ENCODE data around the gene MRPL53.

MRPL53 gene

DNA sequence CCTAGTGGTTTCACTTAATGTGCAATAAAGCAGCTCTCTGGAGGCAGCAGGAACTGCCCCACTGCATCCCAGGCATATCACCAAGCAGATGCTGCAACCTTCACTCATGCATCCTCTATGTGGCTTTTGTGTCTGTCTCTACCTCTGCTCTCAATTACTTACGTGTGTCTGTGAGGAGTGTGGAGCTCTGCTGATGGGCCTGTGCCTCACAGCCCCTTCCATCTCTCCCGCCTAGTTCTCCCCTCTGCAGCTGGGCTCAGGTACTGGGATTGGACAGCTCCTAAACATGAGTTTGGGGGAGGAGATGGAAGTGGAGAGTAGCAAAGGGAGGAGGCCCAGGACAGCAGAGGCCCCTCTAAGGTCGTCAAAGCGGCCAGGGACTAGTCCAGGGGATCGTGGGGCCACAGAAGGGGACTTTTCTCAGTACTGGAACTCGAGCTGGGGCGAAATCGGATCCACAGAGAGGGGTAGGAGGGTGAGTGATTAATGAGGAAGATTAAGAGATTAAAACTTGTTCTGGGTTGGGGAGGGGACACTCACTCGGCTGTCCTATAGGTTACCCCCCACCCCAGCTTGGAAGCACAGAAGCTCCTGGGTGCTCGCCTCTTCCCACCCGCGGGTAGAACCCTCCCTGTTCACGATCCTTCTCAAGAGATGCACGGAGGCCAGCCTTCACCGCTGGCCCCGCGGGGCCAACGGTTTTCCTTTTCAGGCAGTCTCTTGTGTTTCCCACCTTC, 29.0 kb upstream of the MRPL53 start:
- peaks cover 36% of the 10 kb centered on the region for H3K4me1 ChIP-seq (ENCODE audit: control insufficient read depth, insufficient read depth, low read length, unreplicated experiment)
- H3K4me3 ChIP-seq (ENCODE audit: low read depth, low read length): peak overlapping the region; percentile 76
- no peak overlapping the region for H2AFZ ChIP-seq (ENCODE audit: low read length, unreplicated experiment)
- H3K27ac ChIP-seq (ENCODE audit: low read depth, low read length): no peak overlapping the region
- H3K27me3 ChIP-seq (ENCODE audit: insufficient read depth, low read length): no peaks in the 10 kb centered on the region
- peaks cover 32% of the 10 kb centered on the region for H3K79me2 ChIP-seq (ENCODE audit: control insufficient read depth, insufficient read depth, low read length, unreplicated experiment)
- no peaks in the 10 kb centered on the region for H3K36me3 ChIP-seq (ENCODE audit: insufficient read depth, low read length)

DNA sequence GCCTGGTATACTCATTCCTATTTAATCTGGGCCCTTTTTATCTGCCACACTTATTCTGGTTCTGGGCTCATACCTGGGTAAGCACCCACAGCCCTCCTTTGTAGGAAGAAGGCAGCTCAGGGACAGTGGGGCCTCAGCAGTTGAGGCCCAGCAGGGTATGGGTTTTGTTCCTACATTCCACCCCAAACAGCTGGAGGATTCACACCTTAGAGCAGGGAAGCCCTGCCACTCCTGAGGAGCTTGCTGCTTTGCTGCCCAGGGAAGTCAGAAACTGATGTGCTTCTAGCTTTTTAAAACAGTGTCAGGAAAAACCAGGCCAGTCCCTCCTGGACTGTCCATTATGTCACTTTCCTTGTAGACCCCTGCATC, 28.1 kb upstream of the MRPL53 start:
- H3K4me3 ChIP-seq (ENCODE audit: low read depth, low read length): no peak overlapping the region
- H3K4me1 ChIP-seq (ENCODE audit: control insufficient read depth, insufficient read depth, low read length, unreplicated experiment): peaks cover 31% of the 10 kb centered on the region
- H3K36me3 ChIP-seq (ENCODE audit: insufficient read depth, low read length): no peaks in the 10 kb centered on the region
- no peak overlapping the region for H3K27ac ChIP-seq (ENCODE audit: low read depth, low read length)
- H3K79me2 ChIP-seq (ENCODE audit: control insufficient read depth, insufficient read depth, low read length, unreplicated experiment): peaks cover 26% of the 10 kb centered on the region
- no peaks in the 10 kb centered on the region for H3K27me3 ChIP-seq (ENCODE audit: insufficient read depth, low read length)
- no peak overlapping the region for H2AFZ ChIP-seq (ENCODE audit: low read length, unreplicated experiment)

DNA sequence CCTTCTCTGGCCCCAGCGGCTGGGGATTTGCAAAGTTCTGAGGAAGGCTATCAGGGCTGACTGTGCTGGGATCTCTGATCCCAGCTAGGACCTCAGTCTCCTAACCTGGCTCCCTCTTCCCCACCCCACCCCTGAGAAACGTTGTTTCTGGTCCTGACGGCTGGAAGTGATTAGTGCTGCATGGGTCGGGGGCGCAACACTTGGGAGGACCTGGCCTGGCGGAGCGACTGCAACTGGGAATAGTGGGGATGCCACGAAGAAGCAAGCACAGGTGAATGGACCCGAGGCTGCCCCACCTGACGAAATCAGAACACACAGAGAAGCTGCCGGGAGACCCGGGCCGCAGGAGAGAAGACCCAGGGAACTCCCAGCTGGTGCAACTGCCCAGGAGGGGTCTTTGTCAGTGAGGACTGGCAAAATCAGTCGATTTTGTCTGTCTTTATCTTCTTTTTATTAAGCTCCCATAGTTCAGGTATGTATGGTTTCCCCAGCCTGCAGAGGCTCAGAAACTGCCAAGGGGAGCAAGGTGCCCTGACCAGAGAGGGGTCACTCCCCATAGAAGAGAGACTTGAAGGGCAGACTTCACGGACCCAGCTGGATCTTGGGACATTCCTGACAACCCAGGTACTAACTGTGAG, 27.6 kb upstream of the MRPL53 start:
- peaks cover 26% of the 10 kb centered on the region for H3K4me1 ChIP-seq (ENCODE audit: control insufficient read depth, insufficient read depth, low read length, unreplicated experiment)
- H3K4me3 ChIP-seq (ENCODE audit: low read depth, low read length): peak overlapping the region; percentile 81

DNA sequence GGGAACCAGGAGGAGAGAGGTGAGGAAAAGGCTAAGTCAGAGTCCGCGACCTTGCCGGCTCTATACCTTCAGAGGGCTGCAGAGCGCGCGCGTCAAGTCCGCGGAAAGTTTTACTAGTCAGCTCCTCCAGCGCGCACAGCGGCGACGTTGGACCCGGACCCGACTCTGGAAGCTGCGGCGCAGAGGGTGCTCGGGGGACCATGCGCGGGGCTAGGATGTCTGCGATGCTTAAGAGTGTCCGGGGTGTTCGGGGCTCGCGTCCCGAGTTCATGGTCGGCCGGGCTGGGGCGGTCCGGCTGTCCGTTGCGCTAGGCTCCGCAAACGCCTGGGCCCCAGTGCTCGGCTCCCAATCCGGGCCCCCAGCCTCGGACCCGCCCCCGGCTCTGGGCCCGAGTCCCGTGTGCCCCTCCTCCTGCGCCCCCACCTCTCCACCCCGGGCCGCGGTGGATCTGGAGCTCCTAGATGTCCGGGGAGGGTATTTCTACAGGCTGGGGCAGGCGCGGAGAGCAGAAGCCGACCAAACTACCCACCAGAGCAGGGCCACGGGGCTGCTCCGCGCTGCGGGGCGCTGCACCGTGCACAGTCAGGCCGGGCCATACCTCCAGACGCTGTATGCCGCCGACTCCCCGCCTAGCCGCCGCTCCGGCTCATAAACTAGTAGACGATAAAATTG, 26.9 kb upstream of the MRPL53 start, which contains the start of gene LBX2:
Gene LBX2 (minus strand): TSS at position 337 of the 673 bp plus-strand sequence. CDS start 66 bp downstream, at position 271.
- Histone ChIP-seq H3K27ac (ENCODE audit: low read depth, low read length) (no peak within 1 kb of the TSS), H3K4me1 (ENCODE audit: control insufficient read depth, insufficient read depth, low read length, unreplicated experiment) (peaks cover 19% of the 10 kb centered on the region)

More for the DNA sequence above, 27.6 kb upstream of the MRPL53 start:
- Histone ChIP-seq H3K36me3 (ENCODE audit: insufficient read depth, low read length) (no peaks in the 10 kb centered on the region), H3K27ac (ENCODE audit: low read depth, low read length) (no peak overlapping the region), H3K79me2 (ENCODE audit: control insufficient read depth, insufficient read depth, low read length, unreplicated experiment) (peaks cover 21% of the 10 kb centered on the region), H2AFZ (ENCODE audit: low read length, unreplicated experiment) (no peak overlapping the region), H3K27me3 (ENCODE audit: insufficient read depth, low read length) (no peaks in the 10 kb centered on the region)

DNA sequence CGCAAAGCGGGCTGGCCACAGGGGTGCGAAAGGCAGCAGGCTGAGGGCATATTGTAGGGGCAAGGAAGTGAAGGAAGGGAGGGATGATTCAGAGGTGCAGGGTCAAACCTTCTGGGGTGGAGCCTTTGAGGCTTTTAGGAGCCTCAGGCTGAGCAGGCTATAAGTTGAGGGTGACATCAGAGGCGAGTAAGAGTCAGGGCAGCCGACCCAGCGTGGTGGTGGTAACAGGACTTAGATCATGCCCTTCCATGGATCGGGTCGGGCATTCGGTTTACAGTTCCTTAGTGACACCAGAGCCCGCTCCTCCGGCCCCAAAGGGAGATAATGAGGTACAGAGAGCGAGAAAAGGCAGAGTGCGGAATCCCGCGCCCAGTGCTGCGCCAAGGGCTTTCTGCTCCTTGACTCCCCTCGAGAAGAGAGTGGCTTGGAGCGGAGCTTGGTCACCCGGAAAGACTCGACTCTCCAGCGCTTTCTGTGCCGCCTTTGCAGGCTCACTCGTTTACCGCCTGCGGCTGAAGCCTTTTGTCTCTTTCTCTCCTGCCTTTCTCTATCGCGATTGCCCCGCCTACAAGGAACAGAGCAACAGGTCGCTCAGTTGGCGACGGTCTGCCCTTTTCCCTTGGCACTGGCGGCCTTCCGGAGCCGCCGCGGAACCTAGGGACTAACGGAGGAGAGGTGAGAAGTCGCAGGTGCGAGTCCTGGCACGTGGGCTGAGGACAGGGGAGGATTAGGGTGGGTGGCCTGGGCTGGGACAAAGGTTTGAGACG, 26.2 kb upstream of the MRPL53 start:
- Histone ChIP-seq H3K27ac (ENCODE audit: low read depth, low read length) (no peak overlapping the region), H3K36me3 (ENCODE audit: insufficient read depth, low read length) (no peaks in the 10 kb centered on the region), H3K79me2 (ENCODE audit: control insufficient read depth, insufficient read depth, low read length, unreplicated experiment) (peaks cover 8% of the 10 kb centered on the region), H3K4me1 (ENCODE audit: control insufficient read depth, insufficient read depth, low read length, unreplicated experiment) (peaks cover 16% of the 10 kb centered on the region), H3K27me3 (ENCODE audit: insufficient read depth, low read length) (no peaks in the 10 kb centered on the region), H3K4me3 (ENCODE audit: low read depth, low read length) (peak overlapping the region; percentile 81), H2AFZ (ENCODE audit: low read length, unreplicated experiment) (peak overlapping the region; percentile 42)

More for the DNA sequence above, 26.9 kb upstream of the MRPL53 start, which contains the start of gene LBX2:
- H2AFZ ChIP-seq (ENCODE audit: low read length, unreplicated experiment): peak within 1 kb of the TSS; percentile 42
- no peaks in the 10 kb centered on the region for H3K36me3 ChIP-seq (ENCODE audit: insufficient read depth, low read length)
- H3K79me2 ChIP-seq (ENCODE audit: control insufficient read depth, insufficient read depth, low read length, unreplicated experiment): peaks cover 15% of the 10 kb centered on the region
- peak within 1 kb of the TSS; percentile 81 for H3K4me3 ChIP-seq (ENCODE audit: low read depth, low read length)
- no peaks in the 10 kb centered on the region for H3K27me3 ChIP-seq (ENCODE audit: insufficient read depth, low read length)

DNA sequence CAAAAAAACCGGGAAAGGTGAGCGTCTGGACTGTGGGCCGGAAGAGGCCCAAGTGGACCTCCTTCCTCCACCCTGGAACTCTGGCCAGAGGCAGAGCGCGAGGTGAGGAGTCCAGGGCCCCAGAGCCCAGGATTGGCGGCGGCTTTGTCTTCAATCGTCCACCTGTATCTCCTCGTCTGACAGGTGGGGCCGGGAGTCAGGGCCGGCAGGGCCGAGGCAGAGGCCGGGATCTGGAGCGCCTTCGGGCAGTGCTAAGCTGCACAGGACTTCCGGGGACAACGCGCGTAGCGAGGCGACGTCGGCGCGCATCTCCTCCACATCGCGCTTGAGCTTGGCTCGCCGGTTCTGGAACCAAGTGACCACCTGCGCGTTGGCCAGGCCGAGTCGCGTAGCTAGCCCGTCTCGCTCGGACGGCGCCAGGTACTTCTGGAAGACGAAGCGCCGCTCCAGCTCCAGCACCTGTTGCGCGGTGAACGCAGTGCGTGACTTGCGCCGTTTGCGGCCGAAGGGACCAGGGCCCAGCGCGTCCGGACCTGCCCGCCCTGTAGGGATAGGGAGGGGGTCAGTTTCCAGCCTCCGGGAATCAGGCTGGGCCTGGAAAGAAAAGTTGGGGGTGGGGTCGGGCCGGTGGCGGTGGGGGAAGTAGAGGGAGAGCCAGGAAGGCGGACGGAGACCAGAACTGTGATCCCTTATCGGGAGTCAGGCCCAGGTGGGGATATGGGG, 25.5 kb upstream of the MRPL53 start:
- Histone ChIP-seq H3K4me1 (ENCODE audit: control insufficient read depth, insufficient read depth, low read length, unreplicated experiment) (peaks cover 23% of the 10 kb centered on the region), H2AFZ (ENCODE audit: low read length, unreplicated experiment) (no peak overlapping the region), H3K79me2 (ENCODE audit: control insufficient read depth, insufficient read depth, low read length, unreplicated experiment) (peaks cover 3% of the 10 kb centered on the region), H3K27me3 (ENCODE audit: insufficient read depth, low read length) (no peaks in the 10 kb centered on the region), H3K36me3 (ENCODE audit: insufficient read depth, low read length) (no peaks in the 10 kb centered on the region), H3K4me3 (ENCODE audit: low read depth, low read length) (peak overlapping the region; percentile 81), H3K27ac (ENCODE audit: low read depth, low read length) (no peak overlapping the region)

DNA sequence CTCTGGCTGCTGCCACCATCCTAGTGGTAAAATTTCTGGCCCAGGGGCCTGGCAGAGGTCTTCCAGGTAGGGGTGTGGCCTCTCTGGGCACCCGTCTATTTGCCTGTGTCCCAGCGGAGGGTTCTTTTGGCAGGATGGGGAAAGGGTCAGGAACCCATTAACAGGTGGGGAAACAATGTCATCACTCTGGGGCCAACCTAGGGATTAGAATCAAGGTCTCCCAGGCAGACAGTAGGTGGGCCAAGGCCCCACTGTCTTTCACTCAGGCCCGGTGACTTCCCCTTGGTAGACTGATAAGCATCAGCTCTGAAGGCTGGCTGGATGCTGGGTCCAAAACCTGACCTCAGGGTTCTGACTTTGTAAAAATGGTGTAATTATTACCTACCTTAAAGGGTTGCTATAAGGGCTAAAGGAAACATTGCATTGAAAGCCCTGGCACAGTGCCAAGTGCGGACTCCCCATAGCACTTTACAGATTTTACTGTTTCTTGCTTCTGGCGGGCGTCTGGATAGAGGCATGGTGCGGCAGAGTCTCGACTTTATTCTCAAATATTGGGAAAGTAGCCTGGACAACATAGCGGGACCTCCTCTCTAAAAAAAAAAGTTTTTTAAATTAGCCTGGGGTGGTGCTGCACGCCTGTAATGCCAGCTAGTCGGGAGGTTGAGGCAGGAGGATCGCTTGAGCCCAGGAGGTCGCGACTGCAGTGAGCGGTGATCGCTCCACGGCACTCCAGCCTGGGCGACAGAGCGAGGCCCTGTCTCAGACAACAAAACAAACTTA, 24.7 kb upstream of the MRPL53 start:
- Histone ChIP-seq H3K27me3 (ENCODE audit: insufficient read depth, low read length) (no peaks in the 10 kb centered on the region), H3K4me3 (ENCODE audit: low read depth, low read length) (no peak overlapping the region), H3K79me2 (ENCODE audit: control insufficient read depth, insufficient read depth, low read length, unreplicated experiment) (peaks cover under 1% of the 10 kb centered on the region), H3K27ac (ENCODE audit: low read depth, low read length) (no peak overlapping the region), H3K36me3 (ENCODE audit: insufficient read depth, low read length) (peaks cover 4% of the 10 kb centered on the region; the same call in 1 of the 2 replicates), H3K4me1 (ENCODE audit: control insufficient read depth, insufficient read depth, low read length, unreplicated experiment) (peaks cover 22% of the 10 kb centered on the region), H2AFZ (ENCODE audit: low read length, unreplicated experiment) (no peak overlapping the region)

DNA sequence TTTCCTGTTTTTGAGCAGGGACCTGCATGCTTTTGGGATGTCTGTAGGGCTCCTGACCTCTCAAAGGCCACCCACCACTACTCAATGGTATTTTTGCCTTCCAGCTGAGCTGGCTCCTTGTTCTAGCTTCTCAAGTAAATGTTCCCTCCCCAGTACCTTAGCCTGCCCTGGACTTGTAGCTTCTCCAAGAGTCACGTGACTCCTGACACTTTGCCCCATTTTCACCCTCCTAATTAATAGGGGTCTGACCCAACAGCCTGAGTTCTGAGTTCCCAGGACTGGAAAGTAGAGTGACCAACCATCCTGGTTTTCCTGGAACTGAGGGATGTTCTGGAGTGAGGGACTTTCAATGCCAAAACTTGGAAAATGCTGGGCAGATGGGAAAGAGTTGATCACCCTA, 23.0 kb upstream of the MRPL53 start:
- peaks cover 17% of the 10 kb centered on the region for H3K4me1 ChIP-seq (ENCODE audit: control insufficient read depth, insufficient read depth, low read length, unreplicated experiment)
- no peak overlapping the region for H2AFZ ChIP-seq (ENCODE audit: low read length, unreplicated experiment)
- no peak overlapping the region for H3K27ac ChIP-seq (ENCODE audit: low read depth, low read length)
- no peak overlapping the region for H3K4me3 ChIP-seq (ENCODE audit: low read depth, low read length)
- no peaks in the 10 kb centered on the region for H3K79me2 ChIP-seq (ENCODE audit: control insufficient read depth, insufficient read depth, low read length, unreplicated experiment)
- H3K36me3 ChIP-seq (ENCODE audit: insufficient read depth, low read length): peaks cover 14% of the 10 kb centered on the region; the same call in 1 of the 2 replicates
- no peaks in the 10 kb centered on the region for H3K27me3 ChIP-seq (ENCODE audit: insufficient read depth, low read length)

DNA sequence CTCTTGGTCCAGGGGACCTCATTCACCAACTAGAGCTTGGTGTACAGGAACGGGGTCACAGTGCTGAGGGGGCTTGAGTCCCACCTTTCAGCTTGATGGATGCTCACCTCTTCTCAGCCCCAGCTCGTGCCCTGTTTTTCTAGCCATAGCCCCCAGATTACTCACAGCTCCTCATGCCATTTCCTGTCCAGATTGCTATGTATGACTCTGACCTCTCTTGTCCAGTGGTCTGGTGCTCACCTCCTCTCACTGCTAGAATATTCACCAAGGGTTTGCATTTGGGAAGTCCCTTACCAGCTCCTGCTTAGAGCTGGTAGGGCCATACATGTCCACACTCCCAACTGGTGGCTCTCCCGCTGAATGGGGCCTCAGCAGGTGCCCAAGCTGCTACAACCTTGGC, 21.1 kb upstream of the MRPL53 start:
- H2AFZ ChIP-seq (ENCODE audit: low read length, unreplicated experiment): no peak overlapping the region
- no peak overlapping the region for H3K4me3 ChIP-seq (ENCODE audit: low read depth, low read length)
- no peaks in the 10 kb centered on the region for H3K79me2 ChIP-seq (ENCODE audit: control insufficient read depth, insufficient read depth, low read length, unreplicated experiment)
- peaks cover 14% of the 10 kb centered on the region; the same call in 1 of the 2 replicates for H3K36me3 ChIP-seq (ENCODE audit: insufficient read depth, low read length)
- no peaks in the 10 kb centered on the region for H3K27me3 ChIP-seq (ENCODE audit: insufficient read depth, low read length)
- H3K27ac ChIP-seq (ENCODE audit: low read depth, low read length): no peak overlapping the region
- H3K4me1 ChIP-seq (ENCODE audit: control insufficient read depth, insufficient read depth, low read length, unreplicated experiment): peaks cover 17% of the 10 kb centered on the region

Measured in ACC112 (cell line).